NT2/D1 (cell line): ENCODE data around the gene STARD10.

Experiments used
- SUZ12 ChIP-seq: IDR thresholded peaks from 2 replicates; pipeline ENCODE4 v1.6.1; 2011; ENCODE audit not compliant: insufficient read length, insufficient read depth; ENCODE audit errors: extremely low read depth
- YY1 ChIP-seq: IDR thresholded peaks from 2 replicates; pipeline ENCODE4 v1.6.1; 2011; ENCODE audit not compliant: insufficient read length, insufficient read depth
- ZNF274 ChIP-seq: IDR thresholded peaks from 2 replicates; pipeline ENCODE4 v1.6.1; 2011; ENCODE audit warnings: mild to moderate bottlenecking, low read depth, low read length

- TF ChIP-seq ZNF274, result no peak
- no peak for TF ChIP-seq YY1
- no peak for TF ChIP-seq SUZ12
Measured at GRCh38 chr11:72812967-72813739, 19.3 kb upstream of the STARD10 start.
